ENCODE measurements around the gene EPHB2. TPM values are rescaled to one million over a fixed set of nuclear protein-coding genes. Genes with fewer than 3 reads are reported as not detected.

EPHB2 gene
- total and polyA plus RNA-seq, 2 experiments from 2014 or later: 1.0 to 5.1 TPM

GRCh38 chr1:22736501-22737080 lies 26.0 kb downstream of the EPHB2 start:
- DNase-seq: no peak
- H3K9me3 ChIP-seq (ENCODE audit: low read depth): no peaks in the 10 kb centered on the region
- H3K27ac ChIP-seq: no peak overlapping the region
- H3K4me2 ChIP-seq (ENCODE audit: unreplicated experiment): no peak overlapping the region
- peaks cover 26% of the 10 kb centered on the region for H3K4me1 ChIP-seq (ENCODE audit: insufficient read depth)
- no peak overlapping the region for H3K9ac ChIP-seq
- in situ Hi-C loops (cut with MboI): no loop called here
- WGBS, 2 experiments (ENCODE audit: low coverage in 1 of 2, low lambda C conversion rate in 2 of 2, missing lambda C conversion rate in 2 of 2): 85% methylated on average over 20 to 21 of the region's 23 CpGs
- H2AFZ ChIP-seq: no peak overlapping the region
- H3K27me3 ChIP-seq (replicated peaks; ENCODE audit: insufficient read depth): no peaks in the 10 kb centered on the region
- H4K20me1 ChIP-seq (ENCODE audit: insufficient read depth): no peaks in the 10 kb centered on the region
- no peak overlapping the region for H3K4me3 ChIP-seq
- TF ChIP-seq EZH2 (IDR thresholded peaks at IDR 0.05; ENCODE audit: insufficient read depth, poor library complexity, severe bottlenecking) (no peak), EZH2phosphoT487 (IDR thresholded peaks at IDR 0.05; ENCODE audit: insufficient read depth, low read depth) (no peak)
- H3K79me2 ChIP-seq (ENCODE audit: insufficient read depth): no peaks in the 10 kb centered on the region
- no peaks in the 10 kb centered on the region for H3K9me2 ChIP-seq (ENCODE audit: insufficient read depth)
- H3K36me3 ChIP-seq (ENCODE audit: low read depth): no peaks in the 10 kb centered on the region
- peaks cover 10% of the 10 kb centered on the region; the same call in 1 of the 2 replicates for H3F3A ChIP-seq (ENCODE audit: insufficient read depth)

- no peak for DNase-seq
- H3F3A ChIP-seq (ENCODE audit: insufficient read depth): peaks cover 10% of the 10 kb centered on the region; the same call in 1 of the 2 replicates
- H3K27ac ChIP-seq: no peak overlapping the region
- no peak overlapping the region for H3K4me2 ChIP-seq (ENCODE audit: unreplicated experiment)
- in situ Hi-C loops (cut with MboI): no loop called here
- no peak overlapping the region for H3K4me3 ChIP-seq
- no peaks in the 10 kb centered on the region for H3K9me2 ChIP-seq (ENCODE audit: insufficient read depth)
- H3K36me3 ChIP-seq (ENCODE audit: low read depth): no peaks in the 10 kb centered on the region
- 96 to 100% methylated on average over 2 of the region's 2 CpGs for WGBS, 2 experiments (ENCODE audit: low coverage in 1 of 2, low lambda C conversion rate in 2 of 2, missing lambda C conversion rate in 2 of 2)
- TF ChIP-seq EZH2phosphoT487 (IDR thresholded peaks at IDR 0.05; ENCODE audit: insufficient read depth, low read depth) (no peak), EZH2 (IDR thresholded peaks at IDR 0.05; ENCODE audit: insufficient read depth, poor library complexity, severe bottlenecking) (no peak)
- H4K20me1 ChIP-seq (ENCODE audit: insufficient read depth): no peaks in the 10 kb centered on the region
- H2AFZ ChIP-seq: no peak overlapping the region
- H3K79me2 ChIP-seq (ENCODE audit: insufficient read depth): no peaks in the 10 kb centered on the region
- H3K9me3 ChIP-seq (ENCODE audit: low read depth): no peaks in the 10 kb centered on the region
- no peak overlapping the region for H3K9ac ChIP-seq
- H3K4me1 ChIP-seq (ENCODE audit: insufficient read depth): peaks cover 26% of the 10 kb centered on the region
- no peaks in the 10 kb centered on the region for H3K27me3 ChIP-seq (replicated peaks; ENCODE audit: insufficient read depth)
Measured at GRCh38 chr1:22737374-22738068, 26.9 kb downstream of the EPHB2 start.

GRCh38 chr1:22738069-22738435 lies 27.4 kb downstream of the EPHB2 start:
- WGBS, 2 experiments (ENCODE audit: low coverage in 1 of 2, low lambda C conversion rate in 2 of 2, missing lambda C conversion rate in 2 of 2): 92 to 94% methylated on average over 1 of the region's 1 CpG
- TF ChIP-seq EZH2 (IDR thresholded peaks at IDR 0.05; ENCODE audit: insufficient read depth, poor library complexity, severe bottlenecking) (no peak), EZH2phosphoT487 (IDR thresholded peaks at IDR 0.05; ENCODE audit: insufficient read depth, low read depth) (no peak)

GRCh38 chr1:22738522-22738921 lies 27.9 kb downstream of the EPHB2 start:
- H3K9me3 ChIP-seq (ENCODE audit: low read depth): no peaks in the 10 kb centered on the region
- in situ Hi-C loops (cut with MboI): no loop called here
- H3K27me3 ChIP-seq (replicated peaks; ENCODE audit: insufficient read depth): no peaks in the 10 kb centered on the region
- H3K79me2 ChIP-seq (ENCODE audit: insufficient read depth): no peaks in the 10 kb centered on the region
- 77 to 93% methylated on average over 4 of the region's 4 CpGs for WGBS, 2 experiments (ENCODE audit: low coverage in 1 of 2, low lambda C conversion rate in 2 of 2, missing lambda C conversion rate in 2 of 2)
- peaks cover 10% of the 10 kb centered on the region; the same call in 1 of the 2 replicates for H3F3A ChIP-seq (ENCODE audit: insufficient read depth)
- H3K4me2 ChIP-seq (ENCODE audit: unreplicated experiment): peak overlapping the region; percentile 3
- no peaks in the 10 kb centered on the region for H4K20me1 ChIP-seq (ENCODE audit: insufficient read depth)
- no peak overlapping the region for H3K27ac ChIP-seq
- no peak overlapping the region for H3K4me3 ChIP-seq
- DNase-seq: peak; percentile 55
- TF ChIP-seq EZH2phosphoT487 (IDR thresholded peaks at IDR 0.05; ENCODE audit: insufficient read depth, low read depth): no peak
- no peak for TF ChIP-seq EZH2 (IDR thresholded peaks at IDR 0.05; ENCODE audit: insufficient read depth, poor library complexity, severe bottlenecking)
- H3K36me3 ChIP-seq (ENCODE audit: low read depth): no peaks in the 10 kb centered on the region
- no peak overlapping the region for H3K9ac ChIP-seq
- no peak overlapping the region for H2AFZ ChIP-seq
- H3K9me2 ChIP-seq (ENCODE audit: insufficient read depth): no peaks in the 10 kb centered on the region
- peaks cover 26% of the 10 kb centered on the region for H3K4me1 ChIP-seq (ENCODE audit: insufficient read depth)

More at GRCh38 chr1:22738069-22738435, 27.4 kb downstream of the EPHB2 start:
- no peak for DNase-seq
- H3K27ac ChIP-seq: no peak overlapping the region
- peaks cover 26% of the 10 kb centered on the region for H3K4me1 ChIP-seq (ENCODE audit: insufficient read depth)
- H3K9ac ChIP-seq: no peak overlapping the region
- H3K36me3 ChIP-seq (ENCODE audit: low read depth): no peaks in the 10 kb centered on the region
- no peak overlapping the region for H2AFZ ChIP-seq
- H3K9me2 ChIP-seq (ENCODE audit: insufficient read depth): no peaks in the 10 kb centered on the region
- H3K27me3 ChIP-seq (replicated peaks; ENCODE audit: insufficient read depth): no peaks in the 10 kb centered on the region
- no peaks in the 10 kb centered on the region for H4K20me1 ChIP-seq (ENCODE audit: insufficient read depth)
- H3F3A ChIP-seq (ENCODE audit: insufficient read depth): peaks cover 10% of the 10 kb centered on the region; the same call in 1 of the 2 replicates
- no peak overlapping the region for H3K4me2 ChIP-seq (ENCODE audit: unreplicated experiment)
- H3K9me3 ChIP-seq (ENCODE audit: low read depth): no peaks in the 10 kb centered on the region
- in situ Hi-C loops (cut with MboI): no loop called here
- H3K79me2 ChIP-seq (ENCODE audit: insufficient read depth): no peaks in the 10 kb centered on the region
- H3K4me3 ChIP-seq: no peak overlapping the region

All from GM23248 (cell line).